Cardiac septum (tissue), 1 donor: ENCODE data around the gene DGKZ. TPM values are rescaled to one million over a fixed set of nuclear protein-coding genes. Genes with fewer than 3 reads are reported as not detected.
A peak's percentile ranks its signal among the peaks of the same experiment; 100 is the strongest.
"Not testable (repeated sequence)": the region's sequence is repeated elsewhere in the genome, so short reads cannot be mapped to it uniquely, and the experiment has no call there.

Experiments
- DNase-seq: peaks from one replicate; pipeline ENCODE4 v3.0.0-alpha.2; 2020; ENCODE audit warnings: low spot score
- intact Hi-C: fragments of 100-400 bp; cut with DNase I; formaldehyde crosslinking; loops from one replicate; pipeline ENCODE4 v1.14.0; 2022
- total RNA-seq: library from RNA; stranded (reverse); fragmentation: NEBNext Ultra II Directional; extraction: Animal tissue kit (Norgen Biotek cat#: 25700); gene quantifications from one replicate; pipeline ENCODE4 v1.2.1, GENCODE V29; 2021
- donor health status: DM: no; HTN: no; CAD: no.

DGKZ gene
- total RNA-seq, 1 donor from 2014 or later, result 66.8 TPM

DNA sequence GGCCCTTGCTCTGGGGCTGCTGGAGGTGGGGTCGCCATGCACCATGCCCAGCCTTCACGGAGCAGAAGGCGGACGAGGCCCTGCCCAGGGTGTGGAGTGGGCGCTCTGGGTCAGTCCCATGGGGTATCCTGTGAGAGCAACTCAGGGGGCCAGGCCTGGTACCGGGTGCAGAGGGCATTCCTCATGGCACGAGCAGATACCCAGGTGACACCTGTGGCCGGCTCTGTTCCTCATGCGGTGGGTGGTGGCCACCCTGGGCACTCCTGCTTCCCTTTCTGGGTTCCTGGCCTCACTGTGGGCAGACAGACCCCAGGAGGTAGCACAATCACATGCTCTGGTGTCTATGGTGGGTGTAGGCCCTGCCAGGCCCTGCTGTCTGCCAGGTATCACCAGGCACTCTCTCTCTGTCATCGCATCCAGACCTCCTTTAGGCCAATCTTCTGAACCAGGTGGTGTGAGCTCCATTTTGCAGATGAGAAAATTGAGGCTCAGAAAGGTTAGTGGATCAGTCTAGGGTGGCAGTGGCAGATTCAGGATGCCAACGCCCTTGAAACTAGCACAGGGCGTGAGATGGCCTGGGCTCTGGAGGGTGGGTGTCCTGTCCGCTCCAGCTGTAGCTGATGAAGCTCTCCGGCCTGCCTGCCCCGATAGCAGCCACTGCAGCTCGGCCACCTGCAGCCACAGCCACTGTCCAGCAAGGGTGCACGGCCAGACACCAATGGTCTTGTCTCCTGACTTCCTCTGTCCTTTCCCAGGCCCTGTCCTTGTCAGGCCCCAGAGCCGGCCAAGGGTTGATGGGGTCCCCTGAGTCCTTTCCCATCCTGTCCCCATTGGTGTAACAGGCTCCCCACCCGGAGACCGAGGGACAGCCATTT, 15.1 kb downstream of the DGKZ start:
- DNase-seq, result no peak
- intact Hi-C loops, result no loop called here

DNA sequence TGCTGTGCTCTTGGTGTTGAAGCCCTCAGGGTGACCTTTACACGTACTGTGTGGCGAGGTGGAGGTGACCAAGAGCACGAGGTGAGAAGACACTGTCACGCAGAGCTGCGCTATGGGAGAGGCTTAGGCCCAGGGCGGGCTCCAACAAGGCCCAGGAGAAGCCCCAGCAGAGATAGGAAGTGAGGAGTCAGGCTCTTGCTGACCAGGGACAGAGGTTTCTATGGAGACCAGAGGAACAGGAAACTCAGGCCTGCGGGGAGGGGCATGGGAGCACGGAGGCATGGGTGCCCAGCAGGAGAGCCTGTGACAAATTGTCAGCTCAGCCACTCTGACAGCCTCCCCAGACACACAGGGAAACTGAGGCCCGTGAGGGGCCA, 15.8 kb downstream of the DGKZ start:
- intact Hi-C loops, result no loop called here
- peak; percentile 89 for DNase-seq

DNA sequence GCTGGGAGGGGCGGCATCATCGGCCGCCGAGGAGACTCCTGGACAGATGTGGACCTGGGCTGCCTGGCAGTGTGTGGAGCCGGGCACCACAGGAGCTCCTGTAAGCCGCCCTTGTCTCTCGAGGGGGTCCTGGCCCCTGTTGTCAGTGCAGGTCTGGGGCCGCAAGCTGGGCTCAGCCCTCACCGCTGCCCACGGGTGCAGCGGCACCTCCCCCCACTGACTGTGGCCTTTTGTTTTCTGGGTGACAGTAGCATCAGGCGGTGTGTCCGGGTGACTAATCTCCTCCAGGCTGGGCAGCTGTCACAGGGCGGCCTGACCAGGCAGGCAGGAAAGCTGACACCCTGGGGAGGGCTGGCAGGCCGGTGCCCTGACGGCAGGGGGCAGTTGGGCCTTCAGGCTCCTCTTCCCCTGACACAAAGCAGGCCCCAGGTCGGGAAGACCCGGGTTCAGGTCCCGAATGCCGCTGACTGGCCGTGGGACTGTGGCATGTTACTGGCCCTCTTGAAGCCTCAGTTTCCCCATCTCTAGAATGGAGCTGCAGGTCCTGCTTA, 16.3 kb downstream of the DGKZ start:
- intact Hi-C loops, result no loop called here
- DNase-seq, result no peak

DNA sequence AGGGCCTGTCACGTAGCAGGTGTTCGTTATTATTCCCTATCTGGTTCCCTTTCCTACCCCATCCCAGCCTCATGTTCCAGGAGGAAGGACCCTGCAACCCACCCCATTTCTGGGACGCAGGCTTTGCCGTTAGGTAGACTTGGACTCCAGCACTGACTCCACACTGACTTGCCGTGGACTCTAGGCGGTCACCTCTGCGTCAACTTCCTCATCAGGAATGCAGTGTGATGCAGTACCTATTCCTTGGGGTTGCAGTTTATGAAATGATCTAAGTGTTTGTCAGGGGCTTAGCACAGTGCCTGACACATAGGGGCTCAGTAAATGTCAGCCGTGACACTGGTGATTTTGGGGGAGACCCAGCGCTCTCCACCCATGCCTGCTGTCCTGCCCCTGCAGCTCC, 16.8 kb downstream of the DGKZ start:
- intact Hi-C loops, result no loop called here
- DNase-seq, result no peak

DNA sequence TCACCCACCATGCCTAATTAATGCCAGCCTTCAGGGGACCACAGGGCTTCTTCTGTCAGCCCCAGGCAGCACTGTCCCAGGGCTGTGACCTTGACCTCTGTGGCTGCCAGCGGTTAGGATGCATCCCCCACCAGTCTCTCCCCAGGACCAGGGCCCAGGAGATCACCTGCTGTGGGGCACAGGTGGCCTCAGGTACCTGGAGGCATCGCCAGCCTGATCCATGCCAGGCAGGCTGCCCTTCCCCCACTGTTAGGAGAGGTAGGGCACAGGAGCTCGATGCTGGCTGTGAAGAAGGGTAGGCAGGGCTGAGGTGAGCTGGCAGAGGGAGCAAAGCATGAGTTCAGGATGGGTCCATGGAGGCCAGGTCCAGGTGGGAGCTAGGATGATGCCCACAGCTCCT, 17.5 kb downstream of the DGKZ start:
- intact Hi-C loops, result no loop called here
- DNase-seq, result no peak

DNA sequence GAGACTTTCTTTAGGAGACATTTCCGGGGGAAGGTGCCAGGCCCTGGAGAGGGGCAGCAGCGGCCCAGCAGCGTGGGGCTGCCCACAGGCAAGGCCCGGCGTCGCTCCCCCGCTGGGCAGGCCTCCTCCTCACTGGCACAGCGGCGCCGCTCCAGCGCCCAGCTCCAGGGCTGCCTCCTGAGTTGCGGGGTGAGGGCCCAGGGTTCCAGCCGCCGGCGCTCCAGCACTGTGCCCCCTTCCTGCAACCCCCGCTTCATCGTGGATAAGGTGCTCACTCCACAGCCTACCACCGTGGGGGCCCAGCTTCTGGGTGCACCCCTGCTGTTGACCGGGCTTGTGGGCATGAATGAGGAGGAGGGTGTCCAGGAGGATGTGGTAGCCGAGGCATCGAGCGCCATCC, 19.0 kb downstream of the DGKZ start:
- no peak for DNase-seq
- intact Hi-C loops, result loop anchor here (2.0 kb wide), 1 partner anchor 125 kb away; no protein-coding TSS in a partner anchor

DNA sequence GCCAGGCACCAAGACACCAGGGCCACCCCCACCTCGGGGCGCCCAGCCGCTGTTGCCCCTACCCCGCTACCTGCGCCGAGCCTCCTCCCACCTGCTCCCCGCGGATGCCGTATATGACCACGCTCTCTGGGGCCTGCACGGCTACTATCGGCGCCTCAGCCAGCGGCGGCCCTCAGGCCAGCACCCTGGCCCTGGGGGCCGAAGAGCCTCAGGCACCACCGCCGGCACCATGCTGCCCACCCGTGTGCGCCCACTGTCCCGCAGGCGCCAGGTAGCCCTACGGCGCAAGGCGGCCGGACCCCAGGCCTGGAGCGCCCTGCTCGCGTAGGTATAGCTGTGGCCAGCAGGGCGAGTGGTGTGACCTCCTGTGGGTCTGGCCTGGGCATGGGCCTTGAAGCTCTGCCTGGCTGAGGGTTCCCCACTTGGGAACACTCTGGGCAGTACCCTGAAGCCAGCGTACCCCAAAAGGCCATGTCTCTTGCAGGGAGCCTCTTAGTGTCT, 19.4 kb downstream of the DGKZ start:
- intact Hi-C loops, result loop anchor here (2.0 kb wide), 1 partner anchor 126 kb away; no protein-coding TSS in a partner anchor

DNA sequence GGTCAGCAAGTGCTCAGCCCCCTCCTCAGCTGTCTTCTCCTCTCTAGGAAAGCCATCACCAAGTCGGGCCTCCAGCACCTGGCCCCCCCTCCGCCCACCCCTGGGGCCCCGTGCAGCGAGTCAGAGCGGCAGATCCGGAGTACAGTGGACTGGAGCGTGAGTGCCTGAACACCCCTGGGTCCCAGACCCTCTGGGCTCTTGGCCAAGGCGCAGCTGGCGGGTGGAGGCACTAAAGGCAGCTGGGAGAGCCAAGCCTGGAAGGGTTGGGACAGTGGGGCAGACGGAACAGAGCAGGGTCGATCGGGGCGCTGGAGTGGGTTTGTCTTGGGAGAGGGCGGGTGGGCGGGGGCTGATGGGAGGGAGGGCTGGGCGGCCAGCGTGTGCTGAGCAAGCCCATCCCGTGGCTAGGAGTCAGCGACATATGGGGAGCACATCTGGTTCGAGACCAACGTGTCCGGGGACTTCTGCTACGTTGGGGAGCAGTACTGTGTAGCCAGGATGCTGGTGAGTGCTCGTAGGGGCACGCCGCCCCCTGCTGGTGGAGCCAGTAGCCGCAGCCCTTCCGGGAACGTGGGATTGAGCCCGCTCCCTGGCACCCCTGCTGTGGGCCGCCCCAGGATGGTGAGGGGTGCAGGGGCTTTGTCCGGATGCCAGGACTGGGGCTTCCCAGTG, 20.1 kb downstream of the DGKZ start:
- intact Hi-C loops, result loop anchor here (2.0 kb wide), 1 partner anchor 127 kb away; no protein-coding TSS in a partner anchor
- peak; percentile 91 for DNase-seq

More for the DNA sequence above, 19.4 kb downstream of the DGKZ start:
- no peak for DNase-seq

DNA sequence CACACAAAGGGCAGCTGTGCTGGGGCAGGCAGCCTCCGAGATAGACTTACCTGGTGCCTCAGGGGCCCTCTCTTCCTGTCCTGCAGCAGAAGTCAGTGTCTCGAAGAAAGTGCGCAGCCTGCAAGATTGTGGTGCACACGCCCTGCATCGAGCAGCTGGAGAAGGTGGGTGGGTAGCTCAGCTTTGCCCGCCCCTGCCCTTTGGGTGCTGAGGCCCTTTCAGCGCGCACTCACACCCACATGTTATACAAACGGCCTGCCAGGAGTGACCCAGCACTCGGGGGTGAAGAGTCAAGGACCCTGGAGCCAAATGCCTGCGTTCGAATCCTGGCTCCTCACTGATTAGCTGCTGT, 20.6 kb downstream of the DGKZ start:
- intact Hi-C loops, result loop anchor here (1.0 to 2.0 kb wide), 2 partner anchors 16 to 127 kb away; no protein-coding TSS in a partner anchor
- no peak for DNase-seq

DNA sequence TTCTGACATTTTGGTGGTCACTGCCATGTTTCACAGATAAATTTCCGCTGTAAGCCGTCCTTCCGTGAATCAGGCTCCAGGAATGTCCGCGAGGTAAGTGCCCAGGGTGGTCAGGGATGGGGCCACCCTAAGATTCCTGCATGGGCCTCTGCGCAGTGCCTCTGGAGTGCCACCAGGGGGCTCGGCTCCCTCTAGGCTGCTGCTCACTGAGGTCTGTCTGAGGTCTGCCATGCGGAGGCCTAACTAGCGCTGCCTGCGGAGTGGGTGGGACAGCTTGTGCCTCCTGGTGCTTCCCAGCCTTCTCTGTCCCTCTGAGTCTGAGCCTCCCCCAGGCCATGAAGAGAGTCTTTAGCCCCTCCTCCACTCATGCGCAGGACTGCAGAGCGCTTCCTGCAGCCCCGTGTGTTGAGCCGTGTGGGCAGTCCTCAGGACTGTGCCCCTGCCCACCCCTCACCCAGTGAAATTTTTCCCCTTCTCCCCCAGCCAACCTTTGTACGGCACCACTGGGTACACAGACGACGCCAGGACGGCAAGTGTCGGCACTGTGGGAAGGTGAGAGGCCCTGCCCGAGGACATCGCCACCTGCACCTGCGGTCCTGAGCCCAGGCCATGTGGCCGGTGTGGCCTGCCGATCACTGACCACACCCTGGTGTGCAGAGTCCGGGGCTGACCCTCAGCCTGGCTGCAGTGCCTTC, 22.3 kb downstream of the DGKZ start:
- no peak for DNase-seq
- intact Hi-C loops, result no loop called here

DNA sequence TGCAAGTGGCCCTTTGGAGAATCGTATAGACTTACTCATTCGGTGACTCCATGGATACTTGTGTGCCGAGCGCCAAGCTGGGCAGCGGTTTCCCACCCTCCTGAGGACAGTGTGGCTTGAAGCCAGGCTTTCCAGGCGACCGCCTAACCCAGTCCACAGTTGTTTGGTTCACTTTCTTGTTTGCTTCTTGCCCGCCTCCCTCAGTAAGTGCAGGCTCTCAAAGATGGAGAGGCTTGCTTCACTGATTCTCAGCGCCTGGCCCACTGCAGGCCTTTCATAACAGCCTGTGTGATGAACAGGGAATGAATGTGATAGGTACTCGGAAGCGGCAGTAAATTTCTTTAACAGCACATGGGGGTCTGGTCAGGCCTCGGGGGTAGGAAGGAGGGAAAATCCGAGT, 23.0 kb downstream of the DGKZ start:
- intact Hi-C loops, result no loop called here

DNA sequence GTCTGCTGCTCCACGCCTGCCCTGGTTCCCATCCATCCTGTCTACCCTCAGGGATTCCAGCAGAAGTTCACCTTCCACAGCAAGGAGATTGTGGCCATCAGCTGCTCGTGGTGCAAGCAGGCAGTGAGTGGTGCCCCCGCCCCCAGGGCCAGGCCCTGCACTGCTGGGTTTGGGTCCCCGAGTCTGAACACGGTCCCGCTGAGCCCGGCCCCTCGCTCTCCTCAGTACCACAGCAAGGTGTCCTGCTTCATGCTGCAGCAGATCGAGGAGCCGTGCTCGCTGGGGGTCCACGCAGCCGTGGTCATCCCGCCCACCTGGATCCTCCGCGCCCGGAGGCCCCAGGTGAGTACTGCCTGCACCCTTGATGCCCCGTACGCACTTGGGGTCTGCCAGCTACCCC, 24.0 kb downstream of the DGKZ start:
- DNase-seq, intact Hi-C loops: not testable (repeated sequence)

More for the DNA sequence above, 23.0 kb downstream of the DGKZ start:
- no peak for DNase-seq

DNA sequence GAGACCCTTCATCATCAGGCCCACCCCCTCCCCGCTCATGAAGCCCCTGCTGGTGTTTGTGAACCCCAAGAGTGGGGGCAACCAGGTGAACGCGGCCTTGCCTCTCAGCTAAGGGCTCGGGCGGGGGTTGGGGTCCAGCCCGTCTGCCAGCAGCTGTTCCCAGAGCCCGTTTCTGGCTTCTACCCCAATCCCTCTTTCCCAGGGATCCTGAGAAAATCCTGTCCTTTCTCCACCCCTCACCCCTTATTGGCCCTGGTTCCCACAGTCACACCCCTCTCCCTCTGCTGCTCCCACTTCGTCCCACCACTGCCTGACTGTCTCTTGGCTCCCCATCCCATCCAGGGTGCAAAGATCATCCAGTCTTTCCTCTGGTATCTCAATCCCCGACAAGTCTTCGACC, 24.8 kb downstream of the DGKZ start:
- intact Hi-C loops, result no loop called here

DNA sequence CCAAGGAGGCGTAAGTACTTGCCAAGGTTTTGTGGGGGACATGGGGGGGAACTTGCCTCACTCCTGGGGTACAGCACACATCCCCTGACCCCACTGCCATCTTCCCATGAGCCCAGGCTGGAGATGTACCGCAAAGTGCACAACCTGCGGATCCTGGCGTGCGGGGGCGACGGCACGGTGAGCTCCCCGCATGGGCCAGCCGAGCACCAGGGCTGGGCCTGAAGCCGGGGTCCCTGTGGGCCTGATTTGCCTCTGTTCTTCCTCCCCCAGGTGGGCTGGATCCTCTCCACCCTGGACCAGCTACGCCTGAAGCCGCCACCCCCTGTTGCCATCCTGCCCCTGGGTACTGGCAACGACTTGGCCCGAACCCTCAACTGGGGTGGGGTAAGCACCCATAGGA, 25.2 kb downstream of the DGKZ start:
- DNase-seq, intact Hi-C loops: not testable (repeated sequence)

More for the DNA sequence above, 24.8 kb downstream of the DGKZ start:
- no peak for DNase-seq

DNA sequence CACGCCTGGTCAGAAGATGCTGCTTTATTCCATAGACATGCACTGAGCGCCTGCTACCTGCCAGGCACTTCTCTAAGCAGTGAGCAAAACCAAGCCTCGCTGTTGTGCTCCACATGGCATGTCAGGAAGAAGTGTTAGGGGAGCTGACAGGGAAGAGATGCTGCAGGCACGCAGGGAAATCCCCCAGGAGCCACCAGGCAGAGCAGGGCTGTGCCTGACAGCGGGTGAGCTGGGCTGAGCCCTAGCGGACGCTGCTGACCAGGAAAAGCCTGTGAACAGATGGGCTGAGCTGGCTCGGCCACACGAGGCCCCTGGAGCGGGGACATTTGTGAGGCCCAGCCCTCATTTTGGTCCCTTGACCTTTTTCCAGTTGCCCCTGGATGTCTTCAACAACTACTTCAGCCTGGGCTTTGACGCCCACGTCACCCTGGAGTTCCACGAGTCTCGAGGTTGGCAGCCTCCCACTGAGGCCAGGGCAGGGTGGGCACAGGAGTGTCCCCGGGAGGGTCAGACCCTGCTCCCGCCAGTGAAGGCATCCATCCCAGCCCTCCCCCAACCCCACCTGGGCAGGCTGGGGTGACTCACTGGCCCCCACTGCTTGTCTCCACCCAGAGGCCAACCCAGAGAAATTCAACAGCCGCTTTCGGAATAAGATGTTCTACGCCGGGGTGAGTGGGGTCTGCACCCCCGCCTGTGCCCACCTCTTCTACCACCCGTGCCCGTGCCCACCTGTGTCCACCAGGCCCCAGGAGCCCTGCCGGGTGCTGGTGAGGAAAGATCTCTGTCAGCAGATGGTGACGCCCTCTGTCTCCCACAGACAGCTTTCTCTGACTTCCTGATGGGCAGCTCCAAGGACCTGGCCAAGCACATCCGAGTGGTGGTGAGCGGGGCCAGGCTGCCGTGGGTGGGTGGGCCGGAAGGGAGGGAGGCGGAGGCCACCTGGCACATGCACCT, 26.8 kb downstream of the DGKZ start:
- intact Hi-C loops, result no loop called here
- DNase-seq, result no peak

DNA sequence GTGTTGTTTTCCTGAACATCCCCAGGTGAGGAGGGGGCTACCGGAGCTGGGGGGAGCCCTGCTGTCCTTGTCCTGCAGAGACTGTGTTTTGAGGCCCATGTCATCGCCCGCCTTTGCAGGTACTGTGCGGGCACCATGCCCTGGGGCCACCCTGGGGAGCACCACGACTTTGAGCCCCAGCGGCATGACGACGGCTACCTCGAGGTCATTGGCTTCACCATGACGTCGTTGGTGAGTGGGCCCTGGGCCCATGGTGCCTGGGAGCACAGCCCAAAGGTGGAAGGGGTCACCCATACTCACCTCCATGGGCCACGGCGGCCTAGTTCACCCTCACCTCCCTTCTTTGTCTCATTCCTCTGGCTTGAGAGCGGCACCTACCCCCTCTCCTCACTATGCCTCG, 27.6 kb downstream of the DGKZ start:
- intact Hi-C loops, result no loop called here
- no peak for DNase-seq

DNA sequence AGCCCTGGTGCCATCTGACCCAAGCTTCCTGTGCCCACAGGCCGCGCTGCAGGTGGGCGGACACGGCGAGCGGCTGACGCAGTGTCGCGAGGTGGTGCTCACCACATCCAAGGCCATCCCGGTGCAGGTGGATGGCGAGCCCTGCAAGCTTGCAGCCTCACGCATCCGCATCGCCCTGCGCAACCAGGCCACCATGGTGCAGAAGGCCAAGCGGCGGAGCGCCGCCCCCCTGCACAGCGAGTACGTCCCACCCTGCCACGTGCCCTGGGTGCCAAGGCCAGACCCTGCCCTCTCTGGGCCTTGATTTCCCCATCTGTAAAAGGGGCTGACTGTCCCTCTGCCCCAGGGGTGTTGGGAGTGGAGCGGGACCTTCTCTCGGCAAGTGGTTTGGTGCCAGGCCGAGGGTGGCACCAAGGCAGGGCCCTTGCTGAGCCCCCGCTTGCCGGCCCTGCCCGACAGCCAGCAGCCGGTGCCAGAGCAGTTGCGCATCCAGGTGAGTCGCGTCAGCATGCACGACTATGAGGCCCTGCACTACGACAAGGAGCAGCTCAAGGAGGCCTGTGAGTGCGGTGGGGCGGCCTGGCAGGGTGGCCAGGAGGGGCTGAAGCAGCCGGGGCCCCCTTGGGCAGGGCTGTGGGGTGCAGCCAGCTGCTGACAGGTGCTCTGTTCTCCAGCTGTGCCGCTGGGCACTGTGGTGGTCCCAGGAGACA, 28.3 kb downstream of the DGKZ start:
- intact Hi-C loops, result no loop called here
- no peak for DNase-seq
